DOHH2 (cell line): ENCODE results near the gene CALN1.

Experiments
- H3F3A ChIP-seq: fragments of 200-600 bp; sonication (generic), shearing (Covaris generic); 2 replicates; pipeline ENCODE4 v1.6.0; 2016; ENCODE audit warnings: antibody characterized with exemption, mild to moderate bottlenecking; ENCODE audit not compliant: control insufficient read depth, insufficient read depth
- H3K27ac ChIP-seq: fragments of 200-600 bp; sonication (generic); 2 replicates; pipeline ENCODE4 v1.5.1; 2014; ENCODE audit warnings: low read depth, mild to moderate bottlenecking, low read length, moderate library complexity
- H3K27me3 ChIP-seq: fragments of 200-600 bp; sonication (generic); 2 replicates; pipeline ENCODE4 v1.6.1; 2014; ENCODE audit warnings: mild to moderate bottlenecking, low read length, mixed read lengths; ENCODE audit not compliant: control insufficient read depth
- H3K36me3 ChIP-seq: fragments of 200-600 bp; sonication (generic); 2 replicates; pipeline ENCODE4 v1.6.1; 2014; ENCODE audit warnings: mild to moderate bottlenecking, low read length, moderate library complexity, mixed read lengths; ENCODE audit not compliant: control insufficient read depth
- H3K4me1 ChIP-seq: fragments of 200-600 bp; sonication (generic); 2 replicates; pipeline ENCODE4 v1.6.1; 2014; ENCODE audit warnings: mild to moderate bottlenecking, low read length, mixed read lengths; ENCODE audit not compliant: control insufficient read depth
- H3K4me2 ChIP-seq: fragments of 200-600 bp; sonication (generic); 2 replicates; pipeline ENCODE4 v1.6.0; 2014; ENCODE audit warnings: mild to moderate bottlenecking, low read length, moderate library complexity
- H3K4me3 ChIP-seq: fragments of 200-600 bp; sonication (generic); 2 replicates; pipeline ENCODE4 v1.5.1; 2014; ENCODE audit warnings: mild to moderate bottlenecking, low read length, mixed read lengths
- H3K79me2 ChIP-seq: fragments of 200-600 bp; sonication (generic); 2 replicates; pipeline ENCODE4 v1.6.1; 2014; ENCODE audit warnings: mild to moderate bottlenecking, low read length, mixed read lengths; ENCODE audit not compliant: control insufficient read depth
- H3K9me2 ChIP-seq: fragments of 200-600 bp; sonication (generic); replicated peaks from 2 replicates; pipeline ENCODE4 v1.6.1; 2014; ENCODE audit warnings: mild to moderate bottlenecking, low read length, mixed read lengths; ENCODE audit not compliant: control insufficient read depth
- H3K9me3 ChIP-seq: fragments of 200-600 bp; sonication (generic); 2 replicates; pipeline ENCODE4 v1.6.1; 2014; ENCODE audit warnings: antibody characterized with exemption, low read length, mixed read lengths; ENCODE audit not compliant: control insufficient read depth, insufficient read depth
- H4K20me1 ChIP-seq: fragments of 200-600 bp; sonication (generic); 2 replicates; pipeline ENCODE4 v1.6.0; 2014; ENCODE audit warnings: low read depth, mild to moderate bottlenecking, antibody characterized with exemption, low read length, moderate library complexity; ENCODE audit not compliant: control insufficient read depth, insufficient read depth
- CTCF ChIP-seq: fragments of 200-600 bp; sonication (generic); IDR thresholded peaks from one replicate; pipeline ENCODE4 v1.5.1; 2014; ENCODE audit warnings: antibody characterized with exemption, mild to moderate bottlenecking, low read depth, low read length; ENCODE audit not compliant: poor library complexity, severe bottlenecking
- EZH2phosphoT487 ChIP-seq: fragments of 200-600 bp; sonication (generic); IDR thresholded peaks from 2 replicates; pipeline ENCODE4 v1.6.1; 2017; ENCODE audit warnings: borderline replicate concordance, mild to moderate bottlenecking, antibody characterized with exemption, low read length, moderate library complexity, mixed read lengths

The CALN1 gene

GRCh38 chr7:72112530-72112929, 299.6 kb downstream of the CALN1 start:
- Histone ChIP-seq H3K4me1 (no peaks in the 10 kb centered on the region), H3K79me2 (no peaks in the 10 kb centered on the region), H3K9me3 (peaks cover 5% of the 10 kb centered on the region; the same call in 1 of the 2 replicates), H3K9me2 (no peaks in the 10 kb centered on the region), H3K27ac (no peak overlapping the region), H4K20me1 (no peaks in the 10 kb centered on the region), H3F3A (no peaks in the 10 kb centered on the region), H3K36me3 (no peaks in the 10 kb centered on the region), H3K27me3 (no peaks in the 10 kb centered on the region), H3K4me2 (no peak overlapping the region), H3K4me3 (no peak overlapping the region)
- no peak for TF ChIP-seq CTCF
- TF ChIP-seq EZH2phosphoT487, result no peak

- Histone ChIP-seq H4K20me1 (no peaks in the 10 kb centered on the region), H3K27me3 (no peaks in the 10 kb centered on the region), H3K4me2 (no peak overlapping the region), H3K4me1 (no peaks in the 10 kb centered on the region), H3K4me3 (no peak overlapping the region), H3K27ac (no peak overlapping the region), H3K36me3 (no peaks in the 10 kb centered on the region), H3K79me2 (no peaks in the 10 kb centered on the region), H3K9me3 (peaks cover 5% of the 10 kb centered on the region; the same call in 1 of the 2 replicates), H3K9me2 (no peaks in the 10 kb centered on the region), H3F3A (no peaks in the 10 kb centered on the region)
- TF ChIP-seq EZH2phosphoT487 (no peak), CTCF (no peak)
Observed at GRCh38 chr7:72111086-72111485, 301.1 kb downstream of the CALN1 start.

- no peaks in the 10 kb centered on the region for H3K9me2 ChIP-seq
- no peaks in the 10 kb centered on the region for H3K4me1 ChIP-seq
- TF ChIP-seq EZH2phosphoT487 (no peak), CTCF (no peak)
- H3K4me2 ChIP-seq, result no peak overlapping the region
- no peak overlapping the region for H3K4me3 ChIP-seq
- no peak overlapping the region for H3K27ac ChIP-seq
- H3F3A ChIP-seq, result no peaks in the 10 kb centered on the region
- H3K79me2 ChIP-seq, result no peaks in the 10 kb centered on the region
- H3K27me3 ChIP-seq, result no peaks in the 10 kb centered on the region
- no peaks in the 10 kb centered on the region for H4K20me1 ChIP-seq
- H3K9me3 ChIP-seq, result peaks cover 5% of the 10 kb centered on the region; the same call in 1 of the 2 replicates
- no peaks in the 10 kb centered on the region for H3K36me3 ChIP-seq
Observed at GRCh38 chr7:72109566-72109965, 302.6 kb downstream of the CALN1 start.

- Histone ChIP-seq H3K27me3 (no peaks in the 10 kb centered on the region), H3K36me3 (no peaks in the 10 kb centered on the region), H3K4me1 (no peaks in the 10 kb centered on the region), H3F3A (no peaks in the 10 kb centered on the region), H4K20me1 (no peaks in the 10 kb centered on the region), H3K9me2 (no peaks in the 10 kb centered on the region), H3K4me3 (no peak overlapping the region), H3K79me2 (no peaks in the 10 kb centered on the region), H3K4me2 (no peak overlapping the region), H3K9me3 (peaks cover 5% of the 10 kb centered on the region; the same call in 1 of the 2 replicates), H3K27ac (no peak overlapping the region)
- TF ChIP-seq EZH2phosphoT487, result no peak
- no peak for TF ChIP-seq CTCF
Observed at GRCh38 chr7:72106405-72106804, 305.7 kb downstream of the CALN1 start.
